Stimulated activated CD8-positive, alpha-beta memory T cell treated with anti-CD3 and anti-CD28 coated beads, Interleukin-2, amount 100 ng/mL, for 1 hour (primary cell): ENCODE data around the gene PPCDC.
A peak's percentile ranks its signal among the peaks of the same experiment; 100 is the strongest.

ENCODE experiments used
- DNase-seq, 2 donors: peaks; one replicate each; pipeline ENCODE4 v3.0.0-alpha.2; 2020; ENCODE audit warnings: low read depth in 2 of 2

The PPCDC gene, protein sequence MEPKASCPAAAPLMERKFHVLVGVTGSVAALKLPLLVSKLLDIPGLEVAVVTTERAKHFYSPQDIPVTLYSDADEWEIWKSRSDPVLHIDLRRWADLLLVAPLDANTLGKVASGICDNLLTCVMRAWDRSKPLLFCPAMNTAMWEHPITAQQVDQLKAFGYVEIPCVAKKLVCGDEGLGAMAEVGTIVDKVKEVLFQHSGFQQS

DNA sequence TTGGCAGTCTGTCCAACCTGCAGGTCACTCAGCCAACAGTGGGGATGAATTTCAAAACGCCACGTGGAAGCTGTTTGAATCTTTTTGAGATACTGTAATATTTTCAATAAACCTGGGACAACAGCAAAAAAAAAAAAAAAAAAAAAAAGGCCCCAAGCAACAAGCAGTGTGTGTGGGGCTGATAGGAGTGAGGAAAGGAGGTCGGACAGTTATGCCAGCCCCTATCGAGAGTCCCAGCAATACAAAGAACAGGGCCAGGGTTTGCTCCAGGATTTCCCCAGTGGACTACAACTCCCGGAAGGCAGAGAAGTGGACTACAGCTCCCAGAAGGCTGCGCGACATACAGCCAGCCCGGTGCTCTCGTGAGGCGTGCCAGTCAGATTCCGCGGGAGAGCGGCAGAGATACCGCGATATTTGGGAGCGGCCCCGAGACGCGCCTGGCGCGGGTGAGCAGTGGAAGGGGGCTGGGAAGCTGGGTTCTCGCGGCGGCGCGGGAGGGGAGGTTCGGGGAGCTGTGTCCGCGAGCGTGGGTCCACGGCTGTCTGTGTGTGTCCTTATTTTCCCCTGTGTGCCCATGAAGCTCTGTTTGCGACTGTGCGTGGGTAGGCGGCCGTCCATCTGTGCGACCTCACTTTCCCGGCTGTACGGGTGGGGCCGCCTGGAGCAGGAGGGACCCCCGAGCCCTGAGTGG, at the start of gene PPCDC:
Gene PPCDC, plus strand, starts transcription at position 410 of the 691 bp plus-strand sequence. CDS start 4,729 bp downstream, outside the sequence.
- DNase-seq: peak; percentile 79 to 81

DNA sequence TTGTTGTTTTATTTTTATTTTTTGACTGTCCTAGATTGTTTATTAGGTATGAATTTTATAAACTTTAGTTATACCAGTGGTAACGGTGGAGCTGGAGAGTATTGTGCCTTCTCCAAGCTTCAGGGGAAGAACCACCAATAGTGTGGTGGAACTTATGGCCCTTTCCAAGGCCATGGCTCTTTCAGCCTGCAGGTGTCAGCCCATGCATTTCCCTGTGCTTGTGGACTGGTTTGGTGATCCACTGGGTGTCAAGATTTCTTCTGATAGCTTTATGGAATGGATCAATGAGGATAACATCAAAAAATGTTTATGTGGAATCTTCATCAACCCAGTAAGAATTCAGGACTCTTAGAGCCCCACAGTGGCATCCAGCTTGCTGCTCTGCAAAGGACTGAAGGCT, 47.2 kb upstream of the PPCDC start:
- DNase-seq: no peak

DNA sequence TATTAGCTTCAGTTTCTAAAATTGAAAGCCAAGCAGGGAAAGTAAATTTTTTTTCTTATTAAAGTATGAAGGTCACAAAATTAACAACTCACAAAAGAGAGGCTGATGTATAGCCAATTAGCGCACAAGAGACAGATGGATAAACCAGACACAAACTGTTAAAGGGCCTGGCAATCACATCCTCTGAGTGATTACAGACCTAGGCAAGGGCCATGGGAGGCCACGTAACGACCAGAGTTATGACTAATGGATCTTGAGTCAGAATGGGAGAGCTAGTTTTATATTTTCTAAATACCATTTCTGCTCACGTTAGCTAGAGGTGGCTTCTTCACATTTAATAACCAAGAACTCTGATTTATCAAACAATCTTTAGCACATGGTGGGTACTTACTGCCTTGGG, 45.8 kb upstream of the PPCDC start:
- no peak for DNase-seq

DNA sequence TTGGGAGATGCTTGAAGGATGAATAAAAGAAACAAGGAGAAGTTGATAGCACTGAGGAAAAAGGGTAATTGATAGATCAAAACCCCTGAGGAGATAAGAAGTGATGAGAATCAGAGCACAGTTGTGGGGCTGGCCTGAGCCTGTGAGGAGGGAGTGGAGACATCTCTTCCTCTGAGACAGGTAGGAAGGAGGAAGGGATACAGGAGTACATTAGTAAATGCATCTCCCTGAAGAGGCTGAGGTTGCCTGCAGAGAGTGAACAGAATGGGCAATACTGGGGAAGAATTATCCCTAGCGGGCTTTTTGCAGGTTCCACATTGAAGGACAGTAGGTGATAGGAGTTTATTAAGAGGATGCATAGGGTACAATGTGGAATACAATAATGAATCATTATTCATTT, 45.3 kb upstream of the PPCDC start:
- DNase-seq: no peak

DNA sequence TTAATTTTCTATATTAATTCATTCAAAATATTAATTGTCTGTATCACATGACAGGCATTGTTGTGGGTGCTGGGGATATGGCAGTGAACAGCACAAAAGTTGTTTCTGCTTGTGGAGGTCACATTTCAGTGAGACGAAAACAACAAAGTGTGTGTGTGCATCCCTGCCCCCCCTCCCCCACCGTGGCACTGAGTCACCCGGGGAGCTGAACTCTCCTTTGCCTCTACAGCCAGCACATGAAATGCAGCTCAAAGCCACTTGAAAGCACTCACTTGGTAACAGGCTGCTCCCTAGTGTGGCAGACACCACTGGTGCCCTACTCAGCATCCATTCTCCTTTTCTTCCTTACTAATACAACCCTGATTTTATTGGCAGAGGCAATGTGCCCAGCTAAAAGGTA, 44.9 kb upstream of the PPCDC start:
- DNase-seq: peak in 1 of 2 donors; percentile 23

DNA sequence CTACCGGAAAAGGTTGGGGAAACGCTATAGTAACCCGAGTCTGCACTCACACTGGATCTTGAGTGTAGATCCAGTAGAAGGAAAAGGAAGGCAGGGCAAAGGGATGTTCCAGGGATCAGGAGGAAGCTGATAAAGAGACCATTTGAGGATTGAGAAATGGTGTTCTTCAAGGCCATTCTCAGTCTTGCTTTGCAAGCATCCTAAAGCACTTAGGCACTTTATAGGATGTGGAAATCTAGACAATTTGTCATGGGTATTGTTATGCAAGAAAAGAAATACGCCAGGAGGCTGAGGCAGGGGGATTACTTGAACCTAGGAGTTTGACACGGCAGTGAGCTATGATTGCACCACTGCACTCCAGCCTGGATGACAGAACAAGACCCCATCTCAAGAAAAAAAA, 41.2 kb upstream of the PPCDC start:
- no peak for DNase-seq

DNA sequence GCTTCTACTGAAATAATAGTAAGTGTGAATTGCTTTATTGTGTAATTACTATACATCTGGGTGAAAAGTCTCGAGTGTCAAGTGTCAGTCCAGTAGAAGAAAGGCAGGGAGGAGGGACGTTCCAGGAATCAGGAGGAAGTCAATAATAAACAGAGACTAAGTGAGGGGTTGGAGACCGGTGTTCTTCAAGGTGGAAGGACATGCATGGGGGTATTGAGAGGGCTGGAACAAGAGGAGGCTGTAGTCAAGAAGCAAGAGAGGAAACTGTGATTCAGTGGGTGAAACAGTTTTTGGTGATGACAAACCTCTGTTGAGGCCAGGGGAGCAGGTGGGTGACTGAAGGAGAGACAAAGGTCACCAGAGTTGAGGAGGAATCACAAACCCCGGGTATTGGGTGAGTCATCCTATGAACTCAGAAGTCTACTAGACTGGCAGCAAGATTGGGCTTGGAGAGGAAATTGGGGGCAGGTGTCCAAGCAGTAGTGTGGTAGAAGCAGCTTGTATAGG, 39.6 kb upstream of the PPCDC start:
- DNase-seq: no peak

DNA sequence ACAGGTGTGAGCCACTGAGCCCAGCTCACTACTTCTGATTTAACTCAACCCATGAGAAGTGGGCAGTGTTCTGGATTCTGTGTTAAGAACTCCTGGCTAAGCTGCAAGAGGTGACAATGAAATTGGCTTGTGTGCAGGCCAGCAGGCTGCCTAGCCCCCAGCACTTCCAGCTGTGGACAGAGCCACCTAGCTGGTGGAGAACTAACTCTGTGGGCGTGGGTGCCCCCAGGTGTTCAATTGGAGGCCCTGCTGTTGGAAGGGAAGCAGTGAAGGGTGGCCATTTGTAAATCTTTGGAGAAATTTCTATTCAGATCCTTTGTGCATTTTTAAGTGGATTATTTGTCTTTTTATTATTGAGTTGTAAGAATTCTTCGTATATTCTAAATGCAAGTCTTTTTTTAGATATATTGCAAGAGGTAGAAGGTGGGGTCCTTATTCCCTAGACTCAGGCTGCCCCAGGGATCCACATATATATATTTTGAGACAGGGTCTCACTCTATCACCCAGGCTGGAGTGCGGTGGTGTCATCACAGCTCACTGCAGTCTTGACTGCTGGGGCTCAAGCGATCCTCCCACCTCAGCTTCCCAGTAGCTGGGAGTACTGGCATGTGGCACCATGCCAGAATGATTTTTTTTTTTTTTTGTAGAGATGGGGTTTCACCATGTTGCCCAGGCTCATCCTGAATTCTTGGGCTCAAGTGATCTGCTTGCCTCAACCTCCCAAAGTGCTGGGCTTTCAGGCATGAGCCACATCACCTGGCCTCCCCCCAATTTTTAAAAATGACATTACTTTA, 35.2 kb upstream of the PPCDC start:
- no peak for DNase-seq

DNA sequence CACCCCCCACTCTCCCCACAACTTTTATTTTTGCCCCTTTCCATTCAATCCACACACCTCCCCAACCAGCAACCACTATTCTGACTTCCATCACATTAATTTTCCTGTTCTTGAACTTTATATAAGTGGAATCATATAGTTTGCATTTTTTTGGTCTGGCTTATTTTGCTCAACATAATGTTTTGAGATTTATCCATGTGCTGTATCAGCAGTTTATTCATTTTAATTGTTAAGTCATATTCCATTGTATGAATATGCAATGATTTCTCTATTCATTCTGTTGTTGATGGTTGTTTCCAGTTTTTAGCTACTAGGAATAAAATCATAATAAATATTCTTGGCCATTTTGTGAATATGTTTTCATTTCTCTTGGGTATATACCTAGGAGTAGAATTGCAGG, 33.9 kb upstream of the PPCDC start:
- DNase-seq: no peak

DNA sequence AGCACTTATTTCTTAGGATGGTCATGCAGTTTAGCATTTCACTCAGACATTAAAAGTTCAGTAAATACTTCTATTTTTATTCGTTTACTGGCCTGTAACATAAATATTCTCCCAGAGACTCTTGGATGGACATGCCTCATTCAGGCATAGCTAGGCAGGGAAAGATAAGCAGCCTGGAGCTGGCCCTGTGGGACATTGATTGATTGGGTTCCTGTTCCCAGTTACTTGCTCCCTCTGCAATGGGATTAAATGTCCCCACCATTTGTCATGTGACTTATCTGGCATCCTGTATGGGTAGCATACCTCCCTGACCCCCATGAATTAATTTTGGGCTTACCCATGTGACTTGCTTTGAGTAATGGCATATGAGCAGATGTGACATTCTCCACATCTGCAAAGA, 30.8 kb upstream of the PPCDC start:
- no peak for DNase-seq

DNA sequence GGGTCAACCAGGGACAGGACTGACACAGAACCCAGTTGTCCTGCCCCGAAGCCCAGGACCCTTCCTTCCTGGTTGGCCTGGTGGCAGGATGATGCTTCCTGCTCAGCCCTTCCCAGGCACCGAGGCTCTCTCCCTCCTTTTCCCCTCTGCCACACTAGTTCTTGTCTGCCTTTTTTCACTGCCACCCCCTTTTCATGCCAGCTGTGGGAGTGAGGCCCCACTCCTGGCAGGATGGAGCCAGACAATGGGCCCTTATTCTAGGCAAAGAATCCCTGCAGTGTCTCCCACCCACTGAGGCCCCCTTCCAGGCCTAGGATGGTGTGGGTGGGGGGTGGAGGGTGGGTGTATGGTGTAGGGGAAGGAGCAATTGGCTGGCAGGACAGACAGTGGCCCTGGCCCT, 29.2 kb upstream of the PPCDC start:
- no peak for DNase-seq

DNA sequence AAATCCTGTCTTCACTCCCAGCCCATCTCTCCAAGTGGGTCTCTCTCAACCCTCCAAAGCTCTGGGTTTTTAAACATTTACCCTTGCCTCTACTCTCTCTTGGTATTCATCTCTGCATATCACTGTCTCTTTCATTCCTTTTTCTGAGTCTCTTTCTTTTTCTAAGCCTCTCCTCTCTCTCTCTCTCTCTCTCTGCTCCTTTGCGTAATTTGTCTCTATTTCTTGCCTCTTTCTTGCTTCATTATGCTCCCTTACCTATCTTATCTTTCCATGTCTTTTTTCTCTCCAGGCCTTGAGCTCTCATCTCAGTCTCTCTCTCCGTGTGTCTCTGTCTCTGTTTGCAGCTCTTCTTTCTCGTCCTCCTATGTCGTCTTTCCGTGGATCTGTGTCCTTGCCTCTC, 28.7 kb upstream of the PPCDC start:
- DNase-seq: no peak

DNA sequence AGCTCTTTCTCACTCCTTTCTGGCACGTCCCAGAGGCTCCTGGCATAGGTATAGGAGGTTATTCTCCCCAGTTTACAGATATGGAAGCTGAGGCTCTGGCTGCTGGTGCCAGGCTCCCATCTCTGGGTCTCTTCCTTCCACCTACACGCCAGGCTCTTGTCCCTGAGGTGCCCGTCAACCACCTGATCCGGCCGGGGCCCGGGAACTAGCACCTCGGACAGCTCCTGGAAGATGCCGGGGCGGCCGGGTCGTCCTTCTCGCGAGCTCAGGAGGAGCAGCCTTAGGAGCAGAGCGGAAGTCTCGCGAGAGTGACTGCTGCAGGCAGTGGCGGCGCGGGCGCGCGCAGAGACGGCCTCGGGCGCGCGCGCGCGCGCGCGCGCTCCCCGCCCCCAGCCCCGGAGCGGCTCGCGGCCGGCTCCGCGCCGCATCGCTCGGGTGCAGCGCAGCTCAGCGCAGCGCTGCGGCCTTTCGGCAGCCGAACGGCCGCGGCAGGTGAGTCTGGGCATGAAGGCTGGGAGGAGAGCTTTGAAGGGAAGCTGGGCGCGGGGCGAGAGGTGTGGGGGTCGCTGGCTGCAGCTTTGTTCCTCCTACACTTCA, 28.1 kb upstream of the PPCDC start, which contains the start of gene SCAMP5:
Gene SCAMP5, plus strand, starts transcription at position 382 of the 597 bp plus-strand sequence. CDS start 16,277 bp downstream, outside the sequence.
- peak; percentile 70 to 76 for DNase-seq

DNA sequence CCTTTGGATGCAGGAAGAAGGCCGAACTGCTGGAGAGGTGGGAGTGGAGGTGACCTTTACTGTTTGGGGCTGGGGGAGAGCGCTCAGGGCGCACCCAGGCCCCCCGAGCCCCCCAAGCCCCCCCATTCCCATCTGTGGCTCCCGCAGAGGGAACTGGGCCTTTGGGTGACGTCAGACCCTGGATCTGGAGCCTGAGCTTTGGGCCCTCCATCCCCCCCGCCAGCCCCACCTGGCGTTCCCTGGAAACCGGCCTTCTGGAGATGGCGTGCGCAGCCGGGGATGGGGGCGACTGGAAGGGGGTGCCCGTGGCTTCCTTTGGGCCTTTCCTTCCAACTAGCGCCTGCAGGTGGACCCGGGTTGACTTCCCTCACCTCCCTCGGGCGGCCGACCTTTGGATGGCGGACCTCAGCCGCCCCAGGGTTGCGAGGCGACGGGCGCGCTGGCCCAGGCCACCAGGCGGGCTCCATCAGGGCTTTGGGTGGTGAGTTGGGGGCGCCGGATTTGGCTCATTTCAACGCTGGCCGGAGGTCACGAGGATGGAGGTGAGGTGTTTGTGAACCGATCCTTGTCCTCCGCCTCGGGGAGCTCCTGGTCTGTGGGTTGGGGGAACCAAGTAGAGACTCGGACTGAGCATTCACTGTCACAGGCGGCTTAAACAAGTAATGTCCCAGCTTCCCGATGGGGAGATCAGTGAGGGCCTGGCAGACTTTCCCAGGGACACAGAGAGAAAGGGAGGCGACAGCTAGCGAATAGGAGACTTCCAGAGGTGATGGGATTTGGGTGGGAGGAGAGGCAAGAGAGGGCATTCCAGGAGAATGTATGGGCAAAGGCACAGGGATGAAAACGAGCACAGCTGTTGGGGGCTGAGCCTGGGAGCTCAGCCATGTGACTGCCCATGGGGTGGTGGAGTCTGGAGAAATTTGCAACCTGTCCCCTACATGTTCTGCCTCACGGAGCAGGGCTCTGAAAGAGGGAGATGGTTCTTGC, 27.3 kb upstream of the PPCDC start:
- DNase-seq: no peak

DNA sequence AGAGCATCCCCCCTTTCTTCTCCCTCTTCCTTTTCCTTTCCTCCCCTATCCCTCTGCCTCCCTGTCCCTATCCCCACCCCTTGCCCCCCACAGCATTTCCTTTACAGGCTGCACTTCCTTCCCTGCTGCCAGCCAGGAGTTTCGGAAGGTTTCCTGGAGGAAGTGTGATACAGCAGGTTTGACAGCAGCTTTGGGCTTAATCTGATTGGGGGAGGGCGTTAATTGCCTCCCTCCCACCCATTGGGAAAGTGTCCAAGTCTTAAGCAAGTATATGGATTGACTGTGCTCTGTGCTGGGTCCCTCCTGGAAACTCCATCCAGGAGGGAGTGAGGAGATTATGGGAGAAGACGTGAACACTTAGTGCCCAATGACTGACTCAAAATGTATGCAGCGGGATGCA, 26.2 kb upstream of the PPCDC start:
- no peak for DNase-seq

DNA sequence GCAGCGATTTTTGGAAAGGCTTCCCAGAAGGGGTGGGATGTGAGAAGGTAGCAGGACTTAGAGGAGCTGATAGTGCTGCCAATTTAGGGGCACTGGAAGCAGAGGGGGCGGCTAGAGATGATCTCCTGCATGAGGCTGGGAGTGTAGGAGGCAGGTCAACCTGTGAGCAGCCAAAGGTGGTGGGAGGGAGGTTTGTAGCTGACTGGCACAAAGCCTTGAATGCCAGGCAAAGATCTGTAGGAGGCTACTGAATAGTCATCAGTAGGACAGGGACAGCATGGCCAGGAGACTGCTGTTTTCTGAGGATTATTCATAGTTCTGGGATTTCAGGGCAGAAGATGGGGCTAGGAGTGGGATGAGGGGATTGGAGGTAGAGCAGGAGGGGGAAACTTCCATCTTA, 25.8 kb upstream of the PPCDC start:
- DNase-seq: no peak

DNA sequence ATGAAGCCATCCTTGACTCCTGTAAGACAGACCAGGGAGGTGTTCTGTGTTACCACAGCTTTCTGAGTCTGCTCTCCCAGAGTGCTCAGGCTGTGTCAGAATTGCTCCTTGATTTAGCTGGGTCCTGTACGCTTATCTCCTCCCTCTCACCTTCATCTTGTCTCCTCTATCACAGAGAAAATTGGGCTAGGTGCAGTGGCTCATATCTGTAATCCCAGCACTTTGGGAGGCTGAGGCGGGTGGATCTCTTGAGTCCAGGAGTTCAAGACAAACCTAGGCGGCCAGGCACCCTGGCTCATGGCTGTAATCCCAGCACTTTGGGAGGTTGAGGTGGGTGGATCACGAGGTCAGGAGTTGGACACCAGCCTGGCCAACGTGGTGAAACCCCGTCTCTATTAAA, 22.1 kb upstream of the PPCDC start:
- DNase-seq: no peak

DNA sequence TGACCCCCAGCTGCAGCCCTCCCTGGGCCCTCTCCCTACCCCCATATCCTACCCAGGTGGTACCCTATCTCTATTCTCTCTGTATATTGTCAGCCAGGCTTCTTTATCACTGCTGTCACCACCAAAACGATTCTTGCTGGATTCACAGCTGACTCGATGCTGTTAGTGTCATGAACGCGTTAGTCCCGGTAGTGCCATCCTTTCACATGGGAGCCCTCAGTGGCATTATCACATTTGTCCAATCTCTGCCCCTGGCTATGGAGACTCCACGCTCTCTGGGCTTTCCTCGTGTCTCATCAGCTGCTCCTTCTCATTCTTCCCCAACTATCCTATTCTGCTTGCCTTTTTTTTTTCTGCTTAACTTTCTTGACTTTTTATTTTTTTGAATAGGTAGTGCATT, 21.0 kb upstream of the PPCDC start:
- DNase-seq: no peak

DNA sequence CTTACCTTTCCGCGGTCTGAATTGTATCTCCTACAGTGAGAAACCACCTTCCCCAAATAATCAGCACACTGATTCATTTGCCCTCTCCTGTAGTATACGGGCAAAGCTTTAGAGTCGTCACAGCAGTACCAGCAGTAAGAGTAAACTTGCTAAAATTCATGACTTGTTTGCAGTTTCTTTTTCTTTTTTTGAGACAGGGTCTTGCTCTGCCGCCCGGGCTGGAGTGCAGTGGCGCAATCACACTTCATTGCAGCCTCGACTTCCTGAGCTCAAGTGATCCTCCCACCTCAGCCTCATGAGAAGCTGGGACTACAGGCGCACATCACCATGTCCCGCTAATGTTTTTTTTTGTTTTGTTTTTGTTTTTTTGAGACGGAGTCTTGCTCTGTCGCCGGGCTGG, 16.2 kb upstream of the PPCDC start:
- DNase-seq: no peak

DNA sequence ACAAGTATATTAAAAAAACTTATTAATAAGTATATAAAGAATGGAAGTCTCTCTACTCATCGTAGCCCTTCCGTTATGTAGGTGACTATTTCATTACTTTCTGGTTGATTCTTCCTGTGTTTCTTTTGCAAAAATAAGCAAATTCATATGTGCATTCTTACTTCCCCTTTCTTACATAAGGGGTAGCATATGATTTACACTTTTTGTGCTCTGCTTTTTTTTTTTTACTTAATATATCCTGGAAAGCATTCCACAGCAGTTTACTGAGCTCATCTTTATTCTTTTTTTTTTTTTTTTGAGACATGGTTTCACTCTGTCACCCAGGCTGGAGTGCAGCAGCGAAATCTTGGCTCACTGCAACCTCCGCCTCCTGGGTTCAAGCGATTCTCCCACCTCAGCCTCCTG, 15.2 kb upstream of the PPCDC start:
- no peak for DNase-seq
